ENCODE results near the gene SNAP29. TPM values are rescaled to one million over a fixed set of nuclear protein-coding genes. Genes with fewer than 3 reads are reported as not detected.
A peak's percentile ranks its signal among the peaks of the same experiment; 100 is the strongest.
"Not testable (repeated sequence)": the region's sequence is repeated elsewhere in the genome, so short reads cannot be mapped to it uniquely, and the experiment has no call there.

Gene SNAP29
- polyA plus RNA-seq, 12 donors = 22.7 to 131 (median 27.9) TPM

- DNase-seq = no peak
These were observed 31.2 kb downstream of the SNAP29 start for GRCh38 chr22:20889904-20890540.

GRCh38 chr22:20890975-20891374 is 32.2 kb downstream of the SNAP29 start:
- DNase-seq = no peak

GRCh38 chr22:20897737-20898136 is 38.9 kb downstream of the SNAP29 start:
- not testable (repeated sequence) for DNase-seq

GRCh38 chr22:20899827-20900423 is 41.1 kb downstream of the SNAP29 start:
- no peak for DNase-seq

GRCh38 chr22:20901093-20902033 is 42.6 kb downstream of the SNAP29 start:
- DNase-seq = not testable (repeated sequence)

- DNase-seq = no peak
These were observed 44.3 kb downstream of the SNAP29 start for GRCh38 chr22:20903093-20903492.

GRCh38 chr22:20904008-20904979 is 45.5 kb downstream of the SNAP29 start:
- no peak for DNase-seq

GRCh38 chr22:20904980-20905355 is 46.2 kb downstream of the SNAP29 start:
- no peak for DNase-seq

- DNase-seq = no peak
These were observed 46.9 kb downstream of the SNAP29 start for GRCh38 chr22:20905415-20906386.

- DNase-seq = no peak
These were observed 47.6 kb downstream of the SNAP29 start for GRCh38 chr22:20906387-20906767.

- not testable (repeated sequence) for DNase-seq
These were observed 49.9 kb downstream of the SNAP29 start for GRCh38 chr22:20908717-20909116.

- no peak for DNase-seq
These were observed 50.9 kb downstream of the SNAP29 start for GRCh38 chr22:20909543-20910303.

GRCh38 chr22:20912494-20912893 is 53.7 kb downstream of the SNAP29 start:
- DNase-seq = no peak

GRCh38 chr22:20916916-20917810 is 58.4 kb downstream of the SNAP29 start, which contains the start of gene CRKL:
TSS of gene CRKL (plus strand) at chr22:20917407. CDS start at chr22:20917935, 528 bp downstream.
- peak; percentile 97 for DNase-seq

GRCh38 chr22:20918663-20919218 is 59.9 kb downstream of the SNAP29 start:
- DNase-seq = no peak

GRCh38 chr22:20919718-20920117 is 60.9 kb downstream of the SNAP29 start:
- DNase-seq = no peak

- no peak for DNase-seq
These were observed 62.0 kb downstream of the SNAP29 start for GRCh38 chr22:20920881-20921203.

GRCh38 chr22:20922141-20922751 is 63.4 kb downstream of the SNAP29 start:
- DNase-seq = no peak

Measured in muscle of arm (tissue), 12 donors.